ENCODE results near the gene TCTN2.

TCTN2 gene

DNA sequence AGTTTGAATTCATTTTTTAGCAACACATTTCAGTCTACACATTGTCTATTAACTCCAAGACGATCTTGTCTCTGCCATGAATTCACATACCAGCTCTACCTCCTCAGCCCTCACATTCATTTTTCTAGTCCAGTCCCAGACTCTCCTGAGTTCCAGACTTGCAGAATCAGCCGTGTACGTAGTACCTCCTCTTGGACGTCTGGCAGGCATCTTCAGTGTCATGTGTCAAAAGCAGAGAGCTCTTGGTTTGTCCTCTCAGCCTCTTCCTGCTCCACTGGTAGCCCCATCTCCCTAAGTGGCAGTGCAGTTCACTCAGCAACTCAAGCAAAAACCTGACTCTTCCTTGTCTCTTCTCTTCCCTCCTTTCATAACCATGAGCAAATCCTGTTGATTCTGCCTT is 14.5 kb upstream of the TCTN2 start:
- H3K9me3 ChIP-seq (ENCODE audit: control insufficient read depth, insufficient read depth, low read length): no peaks in the 10 kb centered on the region
- no peaks in the 10 kb centered on the region for H3K27me3 ChIP-seq (ENCODE audit: control insufficient read depth, insufficient read depth, low read length)
- no peak overlapping the region for H3K9ac ChIP-seq (ENCODE audit: low read depth, low read length)
- H3K4me3 ChIP-seq (ENCODE audit: low read depth, low read length): no peak overlapping the region
- no peaks in the 10 kb centered on the region for H3K4me1 ChIP-seq (ENCODE audit: control insufficient read depth, insufficient read depth, low read length)
- H3K36me3 ChIP-seq (ENCODE audit: control insufficient read depth, insufficient read depth, low read length): peaks cover 73% of the 10 kb centered on the region
- H3K27ac ChIP-seq (ENCODE audit: low read depth, low read length): no peak overlapping the region

DNA sequence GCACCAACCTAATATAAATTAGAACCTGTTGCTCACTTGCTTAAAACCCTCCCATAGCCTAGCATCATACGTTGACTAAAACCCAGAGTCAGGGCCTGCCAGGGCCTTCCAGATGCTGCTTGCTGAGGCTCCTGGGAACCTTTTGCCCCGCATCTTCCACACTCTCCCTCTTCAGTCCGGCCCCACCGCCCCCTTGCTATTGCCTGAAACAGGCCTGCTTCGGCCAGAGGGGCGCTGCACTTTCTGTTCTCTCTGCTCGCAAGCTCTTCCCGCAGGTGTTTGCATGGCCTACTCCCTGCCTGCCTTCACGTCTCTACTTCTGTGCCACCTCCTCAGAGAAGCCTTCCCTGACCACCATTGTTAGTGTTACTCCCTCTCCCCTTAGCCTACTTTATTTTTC is 13.7 kb upstream of the TCTN2 start:
- Histone ChIP-seq H3K9ac (ENCODE audit: low read depth, low read length) (no peak overlapping the region), H3K36me3 (ENCODE audit: control insufficient read depth, insufficient read depth, low read length) (peaks cover 67% of the 10 kb centered on the region), H3K4me1 (ENCODE audit: control insufficient read depth, insufficient read depth, low read length) (no peaks in the 10 kb centered on the region), H3K9me3 (ENCODE audit: control insufficient read depth, insufficient read depth, low read length) (no peaks in the 10 kb centered on the region), H3K27ac (ENCODE audit: low read depth, low read length) (no peak overlapping the region), H3K27me3 (ENCODE audit: control insufficient read depth, insufficient read depth, low read length) (no peaks in the 10 kb centered on the region), H3K4me3 (ENCODE audit: low read depth, low read length) (no peak overlapping the region)

DNA sequence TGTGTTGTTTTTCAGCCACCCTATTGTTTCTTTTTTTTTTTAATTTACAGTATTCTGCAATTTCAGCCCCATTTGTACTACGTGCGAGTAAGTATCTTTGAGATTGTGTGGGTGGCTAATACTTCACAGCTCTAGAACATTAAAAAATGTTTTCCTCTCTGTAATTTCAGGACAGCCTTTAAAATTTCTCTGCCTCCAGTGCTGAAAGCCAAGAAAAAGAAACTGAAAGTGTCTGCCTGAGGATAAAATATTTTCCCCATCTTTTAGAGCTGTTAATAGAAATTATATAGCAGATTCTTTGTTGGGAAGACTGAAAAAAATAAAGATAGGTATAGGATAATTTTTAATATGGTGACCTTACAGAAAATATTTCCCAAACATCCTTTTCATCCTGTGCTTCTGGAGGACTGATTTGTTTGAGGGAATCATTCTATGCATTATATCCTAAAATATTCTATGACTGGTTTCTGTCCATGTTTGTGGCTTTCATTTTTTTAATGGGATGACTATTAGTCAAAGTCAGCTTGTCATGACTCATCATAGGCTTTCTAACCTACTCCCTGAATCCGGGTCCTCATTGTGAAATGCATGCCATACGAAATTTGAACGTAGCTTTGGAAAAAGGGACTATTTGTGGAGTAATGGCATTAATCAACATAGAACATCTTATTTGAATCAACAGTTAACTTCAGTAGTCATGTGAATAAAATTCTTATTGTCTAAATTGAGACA is 10.8 kb upstream of the TCTN2 start:
- no peaks in the 10 kb centered on the region for H3K9me3 ChIP-seq (ENCODE audit: control insufficient read depth, insufficient read depth, low read length)
- no peak overlapping the region for H3K4me3 ChIP-seq (ENCODE audit: low read depth, low read length)
- H3K9ac ChIP-seq (ENCODE audit: low read depth, low read length): no peak overlapping the region
- H3K4me1 ChIP-seq (ENCODE audit: control insufficient read depth, insufficient read depth, low read length): no peaks in the 10 kb centered on the region
- no peak overlapping the region for H3K27ac ChIP-seq (ENCODE audit: low read depth, low read length)
- H3K36me3 ChIP-seq (ENCODE audit: control insufficient read depth, insufficient read depth, low read length): peaks cover 48% of the 10 kb centered on the region
- H3K27me3 ChIP-seq (ENCODE audit: control insufficient read depth, insufficient read depth, low read length): no peaks in the 10 kb centered on the region

DNA sequence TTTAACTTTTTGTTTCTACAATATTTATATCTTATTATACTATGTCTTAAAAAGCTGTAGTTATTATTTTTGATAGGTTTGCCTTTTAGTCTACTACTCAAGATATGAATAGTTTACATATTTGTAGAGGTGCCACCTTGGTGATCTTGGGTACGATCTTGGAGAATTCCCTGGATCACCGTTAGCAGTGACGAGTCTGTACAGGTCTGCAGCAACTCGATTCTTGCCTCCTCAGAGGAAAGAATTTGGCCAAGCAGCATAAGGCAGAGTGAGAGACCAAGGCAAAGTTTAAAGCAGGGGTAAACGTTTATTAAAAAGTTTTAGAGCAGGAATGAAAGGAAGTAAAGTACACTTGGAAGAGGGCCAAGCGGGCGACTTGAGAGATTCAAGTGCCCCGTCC is 3.1 kb upstream of the TCTN2 start:
- Histone ChIP-seq H3K36me3 (ENCODE audit: control insufficient read depth, insufficient read depth, low read length) (no peaks in the 10 kb centered on the region), H3K4me3 (ENCODE audit: low read depth, low read length) (no peak overlapping the region), H3K4me1 (ENCODE audit: control insufficient read depth, insufficient read depth, low read length) (0 out of 2 replicates have a peak, but pooled peaks cover 2% of the 10 kb centered on the region), H3K9ac (ENCODE audit: low read depth, low read length) (no peak overlapping the region), H3K27ac (ENCODE audit: low read depth, low read length) (no peak overlapping the region), H3K27me3 (ENCODE audit: control insufficient read depth, insufficient read depth, low read length) (no peaks in the 10 kb centered on the region), H3K9me3 (ENCODE audit: control insufficient read depth, insufficient read depth, low read length) (no peaks in the 10 kb centered on the region)

DNA sequence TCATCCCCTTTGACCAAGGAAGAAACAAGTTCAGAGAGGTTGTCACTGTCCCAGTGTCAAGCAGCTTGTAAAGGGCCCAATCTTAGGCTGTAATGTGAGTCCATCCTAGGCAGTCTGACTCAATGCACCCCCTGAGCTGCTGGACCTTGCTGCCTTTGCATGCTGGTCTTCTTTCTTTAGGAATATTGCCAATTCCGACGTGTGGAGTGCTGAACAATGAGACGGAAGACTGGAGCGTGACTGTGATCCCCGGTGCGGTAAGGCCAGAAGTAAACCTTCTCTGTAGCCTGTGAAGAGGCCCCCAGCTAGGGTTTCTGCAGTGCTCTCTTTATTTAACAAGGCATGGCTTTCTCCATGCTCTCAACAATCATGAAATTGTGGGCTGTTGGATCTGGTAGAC is 963 bp downstream of the TCTN2 start:
- Histone ChIP-seq H3K4me3 (ENCODE audit: low read depth, low read length) (no peak overlapping the region), H3K9me3 (ENCODE audit: control insufficient read depth, insufficient read depth, low read length) (no peaks in the 10 kb centered on the region), H3K36me3 (ENCODE audit: control insufficient read depth, insufficient read depth, low read length) (peaks cover 3% of the 10 kb centered on the region; the same call in 1 of the 2 replicates), H3K4me1 (ENCODE audit: control insufficient read depth, insufficient read depth, low read length) (0 out of 2 replicates have a peak, but pooled peaks cover 2% of the 10 kb centered on the region), H3K9ac (ENCODE audit: low read depth, low read length) (no peak overlapping the region), H3K27ac (ENCODE audit: low read depth, low read length) (no peak overlapping the region), H3K27me3 (ENCODE audit: control insufficient read depth, insufficient read depth, low read length) (no peaks in the 10 kb centered on the region)

DNA sequence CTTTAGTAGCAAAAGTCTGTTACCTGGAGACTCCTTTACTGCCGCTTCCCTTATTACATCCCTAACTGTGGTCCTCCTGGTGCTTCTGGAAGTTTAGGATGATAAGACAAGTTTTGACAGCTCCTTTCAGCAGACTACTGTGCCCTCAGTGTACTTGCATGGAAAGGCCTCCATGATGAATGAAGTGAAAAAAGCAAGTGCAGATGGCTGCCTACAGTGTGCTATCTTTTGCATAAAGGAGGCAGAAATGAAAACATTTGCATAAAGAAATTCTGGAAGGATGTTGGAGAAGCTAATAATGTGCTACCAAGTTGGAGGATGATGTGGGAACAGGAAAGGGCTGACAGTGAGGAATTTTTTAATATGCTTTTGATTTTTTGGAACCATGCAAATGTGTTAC is 4.5 kb downstream of the TCTN2 start:
- Histone ChIP-seq H3K4me3 (ENCODE audit: low read depth, low read length) (no peak overlapping the region), H3K4me1 (ENCODE audit: control insufficient read depth, insufficient read depth, low read length) (0 out of 2 replicates have a peak, but pooled peaks cover 2% of the 10 kb centered on the region), H3K9ac (ENCODE audit: low read depth, low read length) (no peak overlapping the region), H3K27ac (ENCODE audit: low read depth, low read length) (no peak overlapping the region), H3K27me3 (ENCODE audit: control insufficient read depth, insufficient read depth, low read length) (no peaks in the 10 kb centered on the region), H3K36me3 (ENCODE audit: control insufficient read depth, insufficient read depth, low read length) (peaks cover 3% of the 10 kb centered on the region; the same call in 1 of the 2 replicates), H3K9me3 (ENCODE audit: control insufficient read depth, insufficient read depth, low read length) (no peaks in the 10 kb centered on the region)

DNA sequence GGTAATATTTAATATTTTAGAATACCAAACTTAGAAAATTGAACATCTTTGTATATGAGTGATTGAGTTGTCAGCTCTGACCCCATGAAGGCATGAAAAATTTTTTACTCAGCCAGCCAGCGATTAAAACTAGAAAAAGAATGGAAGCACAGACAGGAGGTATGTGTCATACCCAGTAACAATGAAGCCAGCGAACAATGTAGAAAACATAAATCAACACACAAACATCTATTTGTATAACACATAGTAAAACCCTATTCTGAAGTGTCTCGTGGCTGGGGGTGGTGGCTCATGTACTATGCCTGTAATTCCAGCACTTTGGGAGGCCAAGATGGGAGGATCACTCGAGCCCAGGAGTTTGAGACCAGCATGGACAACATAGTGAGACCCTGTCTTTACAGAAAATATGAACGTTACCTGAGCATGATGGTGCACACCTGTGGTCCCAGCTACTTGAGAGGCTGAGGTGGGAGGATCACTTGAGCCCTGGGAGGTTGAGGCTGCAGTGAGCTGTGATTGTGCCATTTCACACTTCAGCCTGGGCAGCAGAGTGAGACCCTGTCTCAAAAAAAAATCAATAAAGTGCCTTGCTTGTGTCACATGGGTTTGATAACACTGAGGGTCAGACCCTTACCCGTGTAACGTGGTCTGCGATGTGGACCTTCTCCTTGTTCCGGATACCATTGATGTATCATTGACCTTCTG is 5.9 kb downstream of the TCTN2 start:
- Histone ChIP-seq H3K4me1 (ENCODE audit: control insufficient read depth, insufficient read depth, low read length) (no peaks in the 10 kb centered on the region), H3K27ac (ENCODE audit: low read depth, low read length) (no peak overlapping the region), H3K9ac (ENCODE audit: low read depth, low read length) (no peak overlapping the region), H3K27me3 (ENCODE audit: control insufficient read depth, insufficient read depth, low read length) (no peaks in the 10 kb centered on the region), H3K4me3 (ENCODE audit: low read depth, low read length) (no peak overlapping the region), H3K9me3 (ENCODE audit: control insufficient read depth, insufficient read depth, low read length) (no peaks in the 10 kb centered on the region), H3K36me3 (ENCODE audit: control insufficient read depth, insufficient read depth, low read length) (peaks cover 9% of the 10 kb centered on the region)

DNA sequence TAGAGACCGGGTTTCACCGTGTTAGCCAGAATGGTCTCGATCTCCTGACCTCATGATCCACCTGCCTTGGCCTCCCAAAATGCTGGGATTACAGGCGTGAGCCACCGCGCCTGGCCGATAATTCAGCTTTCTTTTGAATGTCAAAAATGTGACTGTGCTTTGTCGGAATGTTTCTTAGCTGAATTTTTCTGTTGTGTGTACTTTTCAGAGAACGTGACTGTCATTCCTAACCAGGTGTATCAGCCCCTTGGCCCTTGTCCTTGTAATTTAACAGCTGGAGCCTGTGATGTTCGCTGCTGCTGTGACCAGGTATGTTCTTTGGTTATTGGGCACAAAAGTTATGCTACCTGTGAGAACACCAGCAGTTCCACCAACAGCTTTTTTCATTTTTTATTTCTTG is 8.1 kb downstream of the TCTN2 start:
- Histone ChIP-seq H3K27me3 (ENCODE audit: control insufficient read depth, insufficient read depth, low read length) (no peaks in the 10 kb centered on the region), H3K4me1 (ENCODE audit: control insufficient read depth, insufficient read depth, low read length) (no peaks in the 10 kb centered on the region), H3K9ac (ENCODE audit: low read depth, low read length) (no peak overlapping the region), H3K9me3 (ENCODE audit: control insufficient read depth, insufficient read depth, low read length) (no peaks in the 10 kb centered on the region), H3K27ac (ENCODE audit: low read depth, low read length) (no peak overlapping the region), H3K36me3 (ENCODE audit: control insufficient read depth, insufficient read depth, low read length) (peaks cover 6% of the 10 kb centered on the region), H3K4me3 (ENCODE audit: low read depth, low read length) (no peak overlapping the region)

DNA sequence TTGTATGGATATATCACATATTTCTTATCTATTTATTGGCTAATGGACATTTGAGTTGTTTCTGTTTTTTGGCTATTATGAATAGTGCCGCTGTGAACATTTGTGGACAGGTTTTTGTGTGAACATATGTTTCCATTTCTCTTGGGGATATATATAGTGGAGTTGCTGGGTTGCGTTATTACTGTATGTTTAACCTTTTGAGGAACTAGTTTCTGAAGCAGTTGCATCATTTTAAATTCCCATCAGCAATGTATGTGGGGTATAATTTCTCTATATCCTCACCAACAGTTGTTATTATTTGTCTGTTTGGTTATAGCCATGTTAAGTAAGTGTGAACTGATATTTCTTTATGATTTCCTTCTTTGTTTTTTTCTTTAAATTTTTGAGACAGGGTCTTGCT is 10.7 kb downstream of the TCTN2 start:
- H3K4me3 ChIP-seq (ENCODE audit: low read depth, low read length): no peak overlapping the region

DNA sequence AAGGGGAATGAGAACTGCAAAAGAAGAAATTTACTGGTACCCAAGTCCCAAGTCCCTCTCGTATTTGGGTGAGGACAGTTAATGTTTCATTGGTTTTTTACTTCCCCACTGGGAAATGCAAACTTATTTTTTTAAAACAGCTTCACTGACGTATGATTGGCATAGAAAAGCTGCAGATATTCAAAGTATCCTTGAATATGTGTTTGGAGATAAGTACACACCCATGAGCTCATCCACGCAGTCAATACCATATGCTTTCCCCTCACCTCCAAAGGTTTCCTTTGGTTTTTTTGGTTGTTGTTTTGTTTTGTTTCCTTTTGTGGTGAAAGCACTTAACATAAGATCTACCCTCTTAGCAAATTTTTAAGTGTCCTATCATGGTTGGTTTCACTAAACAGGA is 13.1 kb downstream of the TCTN2 start:
- no peak overlapping the region for H3K27ac ChIP-seq (ENCODE audit: low read depth, low read length)
- no peak overlapping the region for H3K4me3 ChIP-seq (ENCODE audit: low read depth, low read length)
- H3K36me3 ChIP-seq (ENCODE audit: control insufficient read depth, insufficient read depth, low read length): peaks cover 6% of the 10 kb centered on the region
- H3K9me3 ChIP-seq (ENCODE audit: control insufficient read depth, insufficient read depth, low read length): no peaks in the 10 kb centered on the region
- H3K27me3 ChIP-seq (ENCODE audit: control insufficient read depth, insufficient read depth, low read length): no peaks in the 10 kb centered on the region
- H3K9ac ChIP-seq (ENCODE audit: low read depth, low read length): no peak overlapping the region
- no peaks in the 10 kb centered on the region for H3K4me1 ChIP-seq (ENCODE audit: control insufficient read depth, insufficient read depth, low read length)

More for the DNA sequence above, 10.7 kb downstream of the TCTN2 start:
- Histone ChIP-seq H3K36me3 (ENCODE audit: control insufficient read depth, insufficient read depth, low read length) (peaks cover 6% of the 10 kb centered on the region), H3K27ac (ENCODE audit: low read depth, low read length) (no peak overlapping the region), H3K27me3 (ENCODE audit: control insufficient read depth, insufficient read depth, low read length) (no peaks in the 10 kb centered on the region), H3K4me1 (ENCODE audit: control insufficient read depth, insufficient read depth, low read length) (no peaks in the 10 kb centered on the region), H3K9ac (ENCODE audit: low read depth, low read length) (no peak overlapping the region), H3K9me3 (ENCODE audit: control insufficient read depth, insufficient read depth, low read length) (no peaks in the 10 kb centered on the region)

DNA sequence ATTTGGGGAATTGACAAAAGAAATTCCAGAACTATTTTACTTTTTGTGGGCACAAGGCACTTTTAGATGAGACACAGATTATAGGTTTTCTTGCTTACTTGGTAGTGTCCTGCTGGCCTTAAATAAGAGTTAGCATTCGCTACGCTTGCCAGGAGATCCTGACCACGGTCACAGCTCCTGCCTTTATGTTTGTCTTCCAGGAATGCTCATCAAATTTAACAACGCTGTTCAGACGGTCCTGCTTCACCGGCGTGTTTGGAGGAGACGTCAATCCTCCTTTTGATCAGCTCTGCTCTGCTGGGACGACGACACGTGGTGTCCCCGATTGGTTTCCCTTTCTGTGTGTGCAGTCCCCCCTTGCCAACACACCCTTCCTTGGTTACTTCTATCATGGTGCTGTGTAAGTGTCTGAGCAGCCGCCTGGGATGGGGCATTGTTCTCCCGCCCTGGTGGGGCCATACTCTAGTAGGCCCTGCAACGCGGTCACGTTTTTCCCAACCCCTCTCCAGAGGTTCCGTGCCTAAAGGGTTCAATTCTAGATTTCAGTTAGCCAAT is 15.8 kb downstream of the TCTN2 start:
- H3K9me3 ChIP-seq (ENCODE audit: control insufficient read depth, insufficient read depth, low read length): no peaks in the 10 kb centered on the region
- H3K27ac ChIP-seq (ENCODE audit: low read depth, low read length): no peak overlapping the region
- H3K4me1 ChIP-seq (ENCODE audit: control insufficient read depth, insufficient read depth, low read length): no peaks in the 10 kb centered on the region
- 0 out of 2 replicates have a peak, but pooled peaks cover under 1% of the 10 kb centered on the region for H3K36me3 ChIP-seq (ENCODE audit: control insufficient read depth, insufficient read depth, low read length)
- H3K4me3 ChIP-seq (ENCODE audit: low read depth, low read length): no peak overlapping the region
- H3K9ac ChIP-seq (ENCODE audit: low read depth, low read length): no peak overlapping the region
- no peaks in the 10 kb centered on the region for H3K27me3 ChIP-seq (ENCODE audit: control insufficient read depth, insufficient read depth, low read length)

Measured in HUES48 (cell line).